ENCODE data around the gene UBAP2. TPM values are rescaled to one million over a fixed set of nuclear protein-coding genes. Genes with fewer than 3 reads are reported as not detected.
"Not testable (repeated sequence)": the region's sequence is repeated elsewhere in the genome, so short reads cannot be mapped to it uniquely, and the experiment has no call there.

UBAP2 gene
- total RNA-seq, 2 experiments from 2014 or later: 28.6 to 32.8 TPM

- DNase-seq: no peak
- H3K4me1 Mint-ChIP-seq (ENCODE audit: low read depth): peaks cover 33% of the 10 kb centered on the region
- intact Hi-C loops (cut with micrococcal nuclease): loop anchor here (10.0 kb wide), 3 partner anchors 571 to 881 kb away; partner anchors contain the start of genes B4GALT1, NOL6 and SIGMAR1
- H3K27ac Mint-ChIP-seq: no peak overlapping the region
- H3K4me3 Mint-ChIP-seq: no peak overlapping the region
- H3K27me3 Mint-ChIP-seq (ENCODE audit: low read depth): no peaks in the 10 kb centered on the region
- no peaks in the 10 kb centered on the region for H3K9me3 Mint-ChIP-seq
- peaks cover 9% of the 10 kb centered on the region for H3K36me3 Mint-ChIP-seq (ENCODE audit: low read depth)
- CTCF ChIA-PET: interaction anchor here (0.7 kb wide), 2 partner anchors 121 to 203 kb away, joined by 3 to 4 read pairs; no protein-coding TSS in a partner anchor
Observed at GRCh38 chr9:34045903-34046302, 2.8 kb downstream of the UBAP2 start.

- H3K27me3 Mint-ChIP-seq (ENCODE audit: low read depth); H3K4me3 Mint-ChIP-seq; H3K27ac Mint-ChIP-seq; H3K9me3 Mint-ChIP-seq; DNase-seq; CTCF ChIA-PET: not testable (repeated sequence)
- Mint-ChIP-seq H3K4me1 (ENCODE audit: low read depth) (peaks cover 18% of the 10 kb centered on the region), H3K36me3 (ENCODE audit: low read depth) (peaks cover 14% of the 10 kb centered on the region)
- intact Hi-C loops (cut with micrococcal nuclease): loop anchor here (10.0 kb wide), 3 partner anchors 567 to 877 kb away; partner anchors contain the start of genes B4GALT1, NOL6 and SIGMAR1
Observed at GRCh38 chr9:34042074-34042473, 6.6 kb downstream of the UBAP2 start.

GRCh38 chr9:34038851-34039250 is 9.8 kb downstream of the UBAP2 start:
- H3K4me1 Mint-ChIP-seq (ENCODE audit: low read depth): peaks cover 20% of the 10 kb centered on the region
- H3K36me3 Mint-ChIP-seq (ENCODE audit: low read depth): peaks cover 21% of the 10 kb centered on the region
- DNase-seq; intact Hi-C loops (cut with micrococcal nuclease); H3K27me3 Mint-ChIP-seq (ENCODE audit: low read depth); CTCF ChIA-PET; H3K27ac Mint-ChIP-seq; H3K9me3 Mint-ChIP-seq; H3K4me3 Mint-ChIP-seq: not testable (repeated sequence)

GRCh38 chr9:34037626-34038025 is 11.1 kb downstream of the UBAP2 start:
- CTCF ChIA-PET: no interaction called here
- Mint-ChIP-seq H3K27me3 (ENCODE audit: low read depth) (no peaks in the 10 kb centered on the region), H3K36me3 (ENCODE audit: low read depth) (peaks cover 23% of the 10 kb centered on the region), H3K9me3 (no peaks in the 10 kb centered on the region), H3K4me3 (no peak overlapping the region), H3K4me1 (ENCODE audit: low read depth) (peaks cover 18% of the 10 kb centered on the region), H3K27ac (no peak overlapping the region)
- DNase-seq: no peak
- intact Hi-C loops (cut with micrococcal nuclease): no loop called here

- no peaks in the 10 kb centered on the region for H3K27me3 Mint-ChIP-seq (ENCODE audit: low read depth)
- no peaks in the 10 kb centered on the region for H3K9me3 Mint-ChIP-seq
- CTCF ChIA-PET: interaction anchor here (0.6 kb wide), 1 partner anchor 31 kb away, joined by 3 read pairs; no protein-coding TSS in a partner anchor
- peaks cover 18% of the 10 kb centered on the region for H3K4me1 Mint-ChIP-seq (ENCODE audit: low read depth)
- peaks cover 30% of the 10 kb centered on the region for H3K36me3 Mint-ChIP-seq (ENCODE audit: low read depth)
- no peak overlapping the region for H3K4me3 Mint-ChIP-seq
- H3K27ac Mint-ChIP-seq: no peak overlapping the region
- DNase-seq: no peak
- intact Hi-C loops (cut with micrococcal nuclease): no loop called here
Observed at GRCh38 chr9:34036625-34037024, 12.1 kb downstream of the UBAP2 start.

- Mint-ChIP-seq H3K4me1 (ENCODE audit: low read depth) (peaks cover 18% of the 10 kb centered on the region), H3K36me3 (ENCODE audit: low read depth) (peaks cover 30% of the 10 kb centered on the region), H3K27ac (no peak overlapping the region), H3K27me3 (ENCODE audit: low read depth) (no peaks in the 10 kb centered on the region), H3K4me3 (no peak overlapping the region), H3K9me3 (no peaks in the 10 kb centered on the region)
- no peak for DNase-seq
- CTCF ChIA-PET: interaction anchor here (0.5 kb wide), 1 partner anchor 38 kb away, joined by 4 read pairs; no protein-coding TSS in a partner anchor
- intact Hi-C loops (cut with micrococcal nuclease): no loop called here
Observed at GRCh38 chr9:34035656-34036055, 13.0 kb downstream of the UBAP2 start.

GRCh38 chr9:34034698-34035065 is 14.0 kb downstream of the UBAP2 start:
- no peak overlapping the region for H3K27ac Mint-ChIP-seq
- no peak overlapping the region for H3K4me3 Mint-ChIP-seq
- intact Hi-C loops (cut with micrococcal nuclease): no loop called here
- H3K4me1 Mint-ChIP-seq (ENCODE audit: low read depth): peaks cover 18% of the 10 kb centered on the region
- CTCF ChIA-PET: no interaction called here
- H3K9me3 Mint-ChIP-seq: no peaks in the 10 kb centered on the region
- peaks cover 30% of the 10 kb centered on the region for H3K36me3 Mint-ChIP-seq (ENCODE audit: low read depth)
- H3K27me3 Mint-ChIP-seq (ENCODE audit: low read depth): no peaks in the 10 kb centered on the region
- no peak for DNase-seq

- H3K27me3 Mint-ChIP-seq (ENCODE audit: low read depth): no peaks in the 10 kb centered on the region
- CTCF ChIA-PET: no interaction called here
- H3K27ac Mint-ChIP-seq: no peak overlapping the region
- peaks cover 24% of the 10 kb centered on the region for H3K36me3 Mint-ChIP-seq (ENCODE audit: low read depth)
- DNase-seq: no peak
- intact Hi-C loops (cut with micrococcal nuclease): no loop called here
- H3K9me3 Mint-ChIP-seq: no peaks in the 10 kb centered on the region
- no peak overlapping the region for H3K4me3 Mint-ChIP-seq
- peaks cover 19% of the 10 kb centered on the region for H3K4me1 Mint-ChIP-seq (ENCODE audit: low read depth)
Observed at GRCh38 chr9:34032631-34033030, 16.1 kb downstream of the UBAP2 start.

GRCh38 chr9:34027845-34028574 is 20.7 kb downstream of the UBAP2 start:
- peaks cover 9% of the 10 kb centered on the region for H3K36me3 Mint-ChIP-seq (ENCODE audit: low read depth)
- no peak overlapping the region for H3K27ac Mint-ChIP-seq
- H3K4me3 Mint-ChIP-seq: no peak overlapping the region
- intact Hi-C loops (cut with micrococcal nuclease): no loop called here
- peaks cover 13% of the 10 kb centered on the region for H3K4me1 Mint-ChIP-seq (ENCODE audit: low read depth)
- DNase-seq: no peak
- CTCF ChIA-PET: interaction anchor here (0.7 to 1.4 kb wide), 3 partner anchors 45 to 176 kb away, joined by 3 to 4 read pairs (median 3); no protein-coding TSS in a partner anchor
- no peaks in the 10 kb centered on the region for H3K27me3 Mint-ChIP-seq (ENCODE audit: low read depth)
- no peaks in the 10 kb centered on the region for H3K9me3 Mint-ChIP-seq

GRCh38 chr9:34025811-34026210 is 22.9 kb downstream of the UBAP2 start:
- CTCF ChIA-PET: no interaction called here
- no peaks in the 10 kb centered on the region for H3K36me3 Mint-ChIP-seq (ENCODE audit: low read depth)
- H3K4me1 Mint-ChIP-seq (ENCODE audit: low read depth): peaks cover 13% of the 10 kb centered on the region
- no peak overlapping the region for H3K4me3 Mint-ChIP-seq
- DNase-seq: no peak
- no peaks in the 10 kb centered on the region for H3K27me3 Mint-ChIP-seq (ENCODE audit: low read depth)
- intact Hi-C loops (cut with micrococcal nuclease): no loop called here
- no peak overlapping the region for H3K27ac Mint-ChIP-seq
- no peaks in the 10 kb centered on the region for H3K9me3 Mint-ChIP-seq

GRCh38 chr9:34025062-34025461 is 23.6 kb downstream of the UBAP2 start:
- Mint-ChIP-seq H3K4me1 (ENCODE audit: low read depth) (peaks cover 13% of the 10 kb centered on the region), H3K36me3 (ENCODE audit: low read depth) (no peaks in the 10 kb centered on the region), H3K4me3 (no peak overlapping the region), H3K27ac (no peak overlapping the region), H3K9me3 (no peaks in the 10 kb centered on the region), H3K27me3 (ENCODE audit: low read depth) (no peaks in the 10 kb centered on the region)
- intact Hi-C loops (cut with micrococcal nuclease): no loop called here
- CTCF ChIA-PET: no interaction called here
- no peak for DNase-seq

- H3K27ac Mint-ChIP-seq; DNase-seq; CTCF ChIA-PET; H3K4me3 Mint-ChIP-seq; intact Hi-C loops (cut with micrococcal nuclease); H3K9me3 Mint-ChIP-seq; H3K36me3 Mint-ChIP-seq (ENCODE audit: low read depth); H3K27me3 Mint-ChIP-seq (ENCODE audit: low read depth): not testable (repeated sequence)
- peaks cover 13% of the 10 kb centered on the region for H3K4me1 Mint-ChIP-seq (ENCODE audit: low read depth)
Observed at GRCh38 chr9:34024476-34024875, 24.2 kb downstream of the UBAP2 start.

GRCh38 chr9:34016149-34016548 is 32.5 kb downstream of the UBAP2 start:
- intact Hi-C loops (cut with micrococcal nuclease): no loop called here
- H3K4me1 Mint-ChIP-seq (ENCODE audit: low read depth): no peaks in the 10 kb centered on the region
- H3K36me3 Mint-ChIP-seq (ENCODE audit: low read depth): peaks cover 5% of the 10 kb centered on the region
- no peak for DNase-seq
- no peaks in the 10 kb centered on the region for H3K9me3 Mint-ChIP-seq
- H3K27me3 Mint-ChIP-seq (ENCODE audit: low read depth): no peaks in the 10 kb centered on the region
- CTCF ChIA-PET: interaction anchor here (1.0 kb wide), 1 partner anchor 11 kb away, joined by 3 read pairs; no protein-coding TSS in a partner anchor
- H3K27ac Mint-ChIP-seq: no peak overlapping the region
- H3K4me3 Mint-ChIP-seq: no peak overlapping the region
